Duodenal mucosa (tissue), 2 donors: ENCODE measurements around the gene ZBTB22.

Source experiments
- H3K27ac ChIP-seq: one replicate; pipeline ENCODE4 v1.7.0; 2013; ENCODE audit warnings: low read depth, low read length
- H3K27me3 ChIP-seq, 2 donors: one replicate each; pipeline ENCODE4 v1.7.0; 2013; ENCODE audit warnings: low read length in 2 of 2, control low read depth in 1 of 2; ENCODE audit not compliant: insufficient read depth in 2 of 2, control insufficient read depth in 1 of 2
- H3K36me3 ChIP-seq, 2 donors: one replicate each; pipeline ENCODE4 v1.7.0; 2013; ENCODE audit warnings: low read length in 2 of 2, control low read depth in 1 of 2; ENCODE audit not compliant: insufficient read depth in 2 of 2, control insufficient read depth in 1 of 2
- H3K4me1 ChIP-seq, 2 donors: one replicate each; pipeline ENCODE4 v1.7.0; 2013; ENCODE audit warnings: low read length in 2 of 2, control low read depth in 1 of 2; ENCODE audit not compliant: insufficient read depth in 2 of 2, control insufficient read depth in 1 of 2
- H3K4me3 ChIP-seq, 2 donors: one replicate each; pipeline ENCODE4 v1.7.0; 2013; ENCODE audit warnings: low read length in 2 of 2, low read depth in 1 of 2
- H3K9ac ChIP-seq, 2 donors: one replicate each; pipeline ENCODE4 v1.7.0; 2013; ENCODE audit warnings: low read length in 2 of 2, low read depth in 1 of 2
- H3K9me3 ChIP-seq, 2 donors: one replicate each; pipeline ENCODE4 v1.7.0; 2013; ENCODE audit warnings: low read length in 2 of 2, control low read depth in 1 of 2; ENCODE audit not compliant: control insufficient read depth in 1 of 2

Gene ZBTB22

GRCh38 chr6:33329058-33329457, 11.5 kb upstream of the ZBTB22 start:
- Histone ChIP-seq H3K27ac (no peak overlapping the region), H3K9me3 (no peaks in the 10 kb centered on the region), H3K36me3 (no peaks in the 10 kb centered on the region), H3K4me3 (no peak overlapping the region), H3K4me1 (peaks cover 0 to 3% of the 10 kb centered on the region in 2 donors), H3K27me3 (no peaks in the 10 kb centered on the region), H3K9ac (no peak overlapping the region)

GRCh38 chr6:33324125-33324524, 6.6 kb upstream of the ZBTB22 start:
- H3K27me3 ChIP-seq: no peaks in the 10 kb centered on the region
- H3K27ac ChIP-seq: peak overlapping the region; percentile 77
- H3K9ac ChIP-seq: peak overlapping the region; percentile 63 to 79
- H3K9me3 ChIP-seq: no peaks in the 10 kb centered on the region
- peaks cover 38% of the 10 kb centered on the region in 2 donors for H3K4me1 ChIP-seq
- peak overlapping the region; percentile 94 to 96 for H3K4me3 ChIP-seq
- H3K36me3 ChIP-seq: peaks cover 20 to 23% of the 10 kb centered on the region in 2 donors

- H3K36me3 ChIP-seq: peaks cover 25 to 28% of the 10 kb centered on the region in 2 donors
- no peaks in the 10 kb centered on the region for H3K9me3 ChIP-seq
- peak overlapping the region; percentile 94 to 96 for H3K4me3 ChIP-seq
- no peaks in the 10 kb centered on the region for H3K27me3 ChIP-seq
- H3K9ac ChIP-seq: peak overlapping the region; percentile 63 to 79
- peaks cover 43 to 44% of the 10 kb centered on the region in 2 donors for H3K4me1 ChIP-seq
- peak overlapping the region; percentile 77 for H3K27ac ChIP-seq
Observed at GRCh38 chr6:33323623-33323948, 6.0 kb upstream of the ZBTB22 start.

GRCh38 chr6:33321227-33321626, 3.7 kb upstream of the ZBTB22 start:
- Histone ChIP-seq H3K9me3 (no peaks in the 10 kb centered on the region), H3K36me3 (peaks cover 26 to 34% of the 10 kb centered on the region in 2 donors), H3K4me1 (peaks cover 54 to 58% of the 10 kb centered on the region in 2 donors), H3K27me3 (no peaks in the 10 kb centered on the region), H3K27ac (no peak overlapping the region), H3K9ac (no peak overlapping the region), H3K4me3 (peak overlapping the region in 1 of 2 donors; percentile 96)

GRCh38 chr6:33320315-33321181, 3.0 kb upstream of the ZBTB22 start:
- Histone ChIP-seq H3K27ac (no peak overlapping the region), H3K4me1 (peaks cover 54 to 63% of the 10 kb centered on the region in 2 donors), H3K9ac (peak overlapping the region in 1 of 2 donors; percentile 26), H3K27me3 (no peaks in the 10 kb centered on the region), H3K9me3 (no peaks in the 10 kb centered on the region), H3K4me3 (no peak overlapping the region), H3K36me3 (peaks cover 26 to 37% of the 10 kb centered on the region in 2 donors)

- Histone ChIP-seq H3K9me3 (no peaks in the 10 kb centered on the region), H3K9ac (no peak overlapping the region), H3K4me3 (no peak overlapping the region), H3K27me3 (no peaks in the 10 kb centered on the region), H3K36me3 (peaks cover 26 to 37% of the 10 kb centered on the region in 2 donors), H3K27ac (no peak overlapping the region), H3K4me1 (peaks cover 59 to 70% of the 10 kb centered on the region in 2 donors)
Observed at GRCh38 chr6:33319939-33320314, 2.4 kb upstream of the ZBTB22 start.

GRCh38 chr6:33318426-33319073, 1.0 kb upstream of the ZBTB22 start:
- Histone ChIP-seq H3K27me3 (no peaks in the 10 kb centered on the region), H3K4me3 (peak overlapping the region; percentile 70 to 83), H3K9me3 (no peaks in the 10 kb centered on the region), H3K36me3 (peaks cover 26 to 37% of the 10 kb centered on the region in 2 donors), H3K9ac (peak overlapping the region; percentile 9 to 25), H3K4me1 (peaks cover 51 to 72% of the 10 kb centered on the region in 2 donors), H3K27ac (peak overlapping the region; percentile 24)

- Histone ChIP-seq H3K9me3 (no peaks in the 10 kb centered on the region), H3K36me3 (peaks cover 26 to 37% of the 10 kb centered on the region in 2 donors), H3K27me3 (no peaks in the 10 kb centered on the region), H3K27ac (peak overlapping the region; percentile 62), H3K4me1 (peaks cover 53 to 74% of the 10 kb centered on the region in 2 donors), H3K9ac (no peak overlapping the region), H3K4me3 (peak overlapping the region; percentile 50 to 59)
Observed at GRCh38 chr6:33317419-33317668, 200 bp downstream of the ZBTB22 start.

GRCh38 chr6:33316603-33317418, 733 bp downstream of the ZBTB22 start:
- Histone ChIP-seq H3K9ac (no peak overlapping the region), H3K4me3 (peak overlapping the region; percentile 50 to 59), H3K27me3 (no peaks in the 10 kb centered on the region), H3K27ac (no peak overlapping the region), H3K9me3 (no peaks in the 10 kb centered on the region), H3K36me3 (peaks cover 26 to 37% of the 10 kb centered on the region in 2 donors), H3K4me1 (peaks cover 55 to 73% of the 10 kb centered on the region in 2 donors)
